ENCODE data around the gene ADAM22. TPM values are rescaled to one million over a fixed set of nuclear protein-coding genes. Genes with fewer than 3 reads are reported as not detected.

The ADAM22 gene
- total RNA-seq, 1 experiment from 2014 or later = 2.1 TPM

- no peak for DNase-seq
- Histone ChIP-seq H3K27me3 (ENCODE audit: control insufficient read depth, insufficient read depth, low read length) (no peaks in the 10 kb centered on the region), H3K4me3 (ENCODE audit: insufficient read depth, low read depth, low read length) (no peak overlapping the region), H3K36me3 (replicated peaks; ENCODE audit: control insufficient read depth, insufficient read depth, low read length) (peaks cover 14% of the 10 kb centered on the region)
Measured at GRCh38 chr7:88204525-88205110, 270.6 kb downstream of the ADAM22 start.

- no peak for DNase-seq
- Histone ChIP-seq H3K27me3 (ENCODE audit: control insufficient read depth, insufficient read depth, low read length) (no peaks in the 10 kb centered on the region), H3K36me3 (replicated peaks; ENCODE audit: control insufficient read depth, insufficient read depth, low read length) (peaks cover 14% of the 10 kb centered on the region), H3K4me3 (ENCODE audit: insufficient read depth, low read depth, low read length) (no peak overlapping the region)
Measured at GRCh38 chr7:88205179-88205578, 271.1 kb downstream of the ADAM22 start.

- no peak for DNase-seq
- H3K36me3 ChIP-seq (replicated peaks; ENCODE audit: control insufficient read depth, insufficient read depth, low read length) = peaks cover 14% of the 10 kb centered on the region
Measured at GRCh38 chr7:88206254-88206653, 272.2 kb downstream of the ADAM22 start.

DNA sequence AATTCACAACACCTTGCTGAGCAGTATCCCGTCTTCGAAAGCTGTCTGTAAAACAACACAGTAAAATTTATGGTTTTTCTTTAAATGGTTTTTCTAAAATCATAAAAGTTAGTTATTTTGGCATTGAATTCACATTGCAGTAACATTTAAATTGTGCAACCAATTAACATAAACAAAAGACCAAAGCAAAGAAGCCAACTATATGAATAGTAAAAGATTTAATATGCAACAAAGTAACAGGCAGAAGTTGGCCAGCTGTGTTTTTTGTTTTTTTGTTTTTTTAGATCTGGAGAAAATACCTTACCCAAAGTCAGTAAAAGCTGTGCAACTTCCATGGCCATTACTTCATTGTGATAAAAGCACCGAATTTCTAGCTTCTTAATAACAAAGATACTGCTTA, 274.5 kb downstream of the ADAM22 start:
- Histone ChIP-seq H3K27me3 (ENCODE audit: control insufficient read depth, insufficient read depth, low read length) (no peaks in the 10 kb centered on the region), H3K36me3 (replicated peaks; ENCODE audit: control insufficient read depth, insufficient read depth, low read length) (peaks cover 16% of the 10 kb centered on the region), H3K4me3 (ENCODE audit: insufficient read depth, low read depth, low read length) (no peak overlapping the region)
- no peak for DNase-seq

More at GRCh38 chr7:88206254-88206653, 272.2 kb downstream of the ADAM22 start:
- no peak overlapping the region for H3K4me3 ChIP-seq (ENCODE audit: insufficient read depth, low read depth, low read length)
- no peaks in the 10 kb centered on the region for H3K27me3 ChIP-seq (ENCODE audit: control insufficient read depth, insufficient read depth, low read length)

- Histone ChIP-seq H3K36me3 (replicated peaks; ENCODE audit: control insufficient read depth, insufficient read depth, low read length) (peaks cover 12% of the 10 kb centered on the region), H3K27me3 (ENCODE audit: control insufficient read depth, insufficient read depth, low read length) (no peaks in the 10 kb centered on the region), H3K4me3 (ENCODE audit: insufficient read depth, low read depth, low read length) (no peak overlapping the region)
- no peak for DNase-seq
Measured at GRCh38 chr7:88212918-88213317, 278.9 kb downstream of the ADAM22 start.

DNA sequence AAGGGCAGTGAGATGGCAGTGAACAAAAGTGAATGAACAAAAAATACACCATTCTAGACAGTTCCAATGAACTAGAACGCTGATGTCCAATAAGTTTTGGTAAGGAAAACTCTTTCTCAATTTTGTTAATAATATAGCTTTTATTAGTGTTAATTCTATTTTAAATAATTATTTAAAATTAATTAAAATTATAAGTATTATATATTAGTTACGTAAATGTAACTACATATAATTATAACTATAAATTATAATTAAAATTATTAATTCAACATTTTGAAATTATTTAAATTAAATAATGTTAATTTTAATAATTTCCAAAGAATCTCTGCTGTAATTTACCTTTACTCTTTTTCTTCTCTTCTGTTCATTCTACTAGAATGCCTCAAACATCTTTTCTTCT, 280.4 kb downstream of the ADAM22 start:
- H3K36me3 ChIP-seq (replicated peaks; ENCODE audit: control insufficient read depth, insufficient read depth, low read length) = peaks cover 5% of the 10 kb centered on the region
- no peak for DNase-seq
- H3K27me3 ChIP-seq (ENCODE audit: control insufficient read depth, insufficient read depth, low read length) = no peaks in the 10 kb centered on the region
- no peak overlapping the region for H3K4me3 ChIP-seq (ENCODE audit: insufficient read depth, low read depth, low read length)

GRCh38 chr7:88215295-88215694, 281.2 kb downstream of the ADAM22 start:
- no peak overlapping the region for H3K4me3 ChIP-seq (ENCODE audit: insufficient read depth, low read depth, low read length)
- no peak for DNase-seq
- H3K36me3 ChIP-seq (replicated peaks; ENCODE audit: control insufficient read depth, insufficient read depth, low read length) = peaks cover 5% of the 10 kb centered on the region
- no peaks in the 10 kb centered on the region for H3K27me3 ChIP-seq (ENCODE audit: control insufficient read depth, insufficient read depth, low read length)

DNA sequence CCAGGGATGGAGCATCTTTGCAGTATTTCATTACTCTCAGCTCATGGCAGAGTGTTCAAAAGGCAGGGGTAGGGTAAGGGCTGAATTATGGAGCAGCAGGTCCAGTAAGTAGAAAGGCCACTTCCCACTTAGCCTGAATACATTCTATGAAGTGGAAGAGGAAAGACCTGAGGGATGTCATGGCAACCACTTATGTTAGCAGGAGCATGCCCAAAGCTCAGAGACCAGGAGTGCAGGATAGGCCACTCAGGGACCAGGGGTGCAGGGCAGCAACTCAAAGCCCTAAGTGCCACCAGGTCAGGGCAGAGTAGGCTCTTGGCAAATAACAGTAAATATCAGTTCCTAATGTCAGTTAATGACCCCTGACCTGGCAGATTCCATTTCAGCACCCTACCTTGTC, 282.2 kb downstream of the ADAM22 start:
- DNase-seq = no peak
- Histone ChIP-seq H3K27me3 (ENCODE audit: control insufficient read depth, insufficient read depth, low read length) (no peaks in the 10 kb centered on the region), H3K4me3 (ENCODE audit: insufficient read depth, low read depth, low read length) (no peak overlapping the region), H3K36me3 (replicated peaks; ENCODE audit: control insufficient read depth, insufficient read depth, low read length) (peaks cover 5% of the 10 kb centered on the region)

DNA sequence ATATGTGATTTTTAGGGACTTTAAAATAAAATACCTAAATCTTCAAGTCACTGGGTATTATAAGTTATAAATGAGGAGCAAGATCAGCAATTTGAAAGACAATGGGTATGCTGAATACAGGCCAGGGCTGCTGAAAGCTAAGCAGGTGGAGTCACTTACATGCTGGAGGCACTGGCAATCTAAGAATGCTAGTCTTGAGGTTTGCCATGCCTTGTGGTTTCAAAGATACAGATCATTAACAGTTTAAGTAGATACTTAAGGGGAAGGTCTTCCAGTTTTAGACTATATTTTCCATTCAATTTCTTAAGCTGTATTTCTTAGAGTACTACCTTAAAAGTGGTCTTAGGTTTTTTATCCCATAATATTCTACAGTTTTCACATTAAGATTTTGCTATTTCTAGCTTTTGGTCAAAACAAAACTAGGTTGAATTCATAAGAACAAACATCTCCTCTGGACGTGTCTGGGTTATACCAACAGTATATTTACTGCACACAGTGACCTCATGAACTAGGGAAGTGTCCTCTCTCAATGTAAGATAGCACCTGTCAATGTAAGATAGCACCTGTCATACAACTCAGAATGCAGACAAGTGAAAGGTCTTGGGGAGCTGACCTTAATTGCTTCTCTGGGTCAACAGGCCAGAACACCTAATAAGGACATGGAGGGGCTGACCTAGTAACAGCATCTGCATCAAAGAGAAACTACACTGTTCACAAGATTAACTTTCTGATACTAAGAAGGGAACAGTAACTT, 283.8 kb downstream of the ADAM22 start:
- H3K4me3 ChIP-seq (ENCODE audit: insufficient read depth, low read depth, low read length) = no peak overlapping the region
- peaks cover 3% of the 10 kb centered on the region for H3K36me3 ChIP-seq (replicated peaks; ENCODE audit: control insufficient read depth, insufficient read depth, low read length)
- DNase-seq = peak; percentile 24
- no peaks in the 10 kb centered on the region for H3K27me3 ChIP-seq (ENCODE audit: control insufficient read depth, insufficient read depth, low read length)

DNA sequence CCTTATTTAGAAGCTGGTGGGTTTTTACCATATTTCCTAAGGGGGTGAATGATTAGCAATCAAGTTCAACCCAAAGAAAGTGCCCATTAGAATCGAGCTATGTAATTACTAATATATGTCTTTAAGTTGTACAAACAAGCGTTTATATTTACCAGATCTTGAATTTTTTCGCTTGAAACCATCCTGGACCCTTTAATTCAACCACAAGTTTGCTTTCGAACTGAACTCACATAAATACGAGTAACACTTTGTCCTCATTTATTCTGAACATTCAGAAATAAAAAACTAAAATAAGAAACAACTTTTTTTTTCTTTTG, 284.3 kb downstream of the ADAM22 start:
- DNase-seq = no peak
- Histone ChIP-seq H3K27me3 (ENCODE audit: control insufficient read depth, insufficient read depth, low read length) (no peaks in the 10 kb centered on the region), H3K4me3 (ENCODE audit: insufficient read depth, low read depth, low read length) (no peak overlapping the region), H3K36me3 (replicated peaks; ENCODE audit: control insufficient read depth, insufficient read depth, low read length) (peaks cover 3% of the 10 kb centered on the region)

GRCh38 chr7:88218836-88219605, 285.0 kb downstream of the ADAM22 start:
- no peaks in the 10 kb centered on the region for H3K27me3 ChIP-seq (ENCODE audit: control insufficient read depth, insufficient read depth, low read length)
- peak; percentile 46 for DNase-seq
- peak overlapping the region; percentile 87 for H3K4me3 ChIP-seq (ENCODE audit: insufficient read depth, low read depth, low read length)
- peaks cover 3% of the 10 kb centered on the region for H3K36me3 ChIP-seq (replicated peaks; ENCODE audit: control insufficient read depth, insufficient read depth, low read length)

DNA sequence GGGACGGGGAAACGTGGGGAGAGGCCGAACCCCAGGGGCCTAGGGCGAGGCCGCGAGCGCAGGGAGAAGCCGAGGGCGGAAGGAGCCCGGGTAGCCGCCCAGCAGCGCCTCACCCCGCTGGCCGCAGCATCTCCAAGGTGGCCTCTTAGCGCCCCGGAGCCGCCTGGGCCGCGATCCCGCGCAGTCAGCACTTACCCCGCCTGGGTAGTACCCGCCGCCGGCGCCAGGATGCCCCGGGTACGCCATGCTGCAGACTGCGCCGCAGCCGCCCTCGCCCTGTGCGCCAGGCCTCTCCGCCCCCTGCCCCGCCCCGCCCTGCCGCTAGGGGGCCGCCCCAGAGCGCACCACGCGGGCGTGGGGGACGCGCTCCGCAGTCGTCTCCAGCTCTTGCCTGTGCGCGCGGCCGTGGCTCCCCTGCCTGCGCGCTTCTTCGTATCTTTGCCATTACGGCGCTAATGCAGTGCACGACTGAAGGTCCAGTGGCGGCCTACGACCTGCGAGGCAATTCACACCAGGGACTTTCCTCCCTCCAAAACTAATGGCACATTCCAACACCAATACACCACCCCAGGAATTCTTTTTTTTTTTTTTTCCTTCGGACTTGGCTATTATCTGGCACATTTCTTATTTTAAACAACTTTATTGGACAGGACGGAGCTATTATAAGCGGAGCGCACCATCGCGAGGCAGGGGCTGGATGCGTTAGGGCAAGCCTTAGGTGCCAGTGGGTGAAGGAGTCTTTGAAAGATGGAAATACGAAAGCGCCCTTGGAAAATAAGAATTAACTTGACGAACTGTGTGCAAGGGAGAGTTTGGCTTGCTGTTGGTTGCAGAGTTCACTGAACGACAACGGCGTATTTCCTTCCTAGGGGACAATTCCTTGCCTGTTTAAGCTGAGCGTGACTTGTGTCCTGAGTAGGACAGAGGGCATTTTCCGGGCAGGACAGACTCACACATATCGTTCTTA, 286.0 kb downstream of the ADAM22 start, which contains the start of gene SRI:
SRI (minus strand) TSS at position 258 of the 967 bp plus-strand sequence; CDS start at position 246, 12 bp downstream.
- H3K27me3 ChIP-seq (ENCODE audit: control insufficient read depth, insufficient read depth, low read length) = no peaks in the 10 kb centered on the region
- DNase-seq = peak; percentile 93
- H3K36me3 ChIP-seq (replicated peaks; ENCODE audit: control insufficient read depth, insufficient read depth, low read length) = peaks cover 3% of the 10 kb centered on the region
- H3K4me3 ChIP-seq (ENCODE audit: insufficient read depth, low read depth, low read length) = peak within 1 kb of the TSS; percentile 87

- Histone ChIP-seq H3K27me3 (ENCODE audit: control insufficient read depth, insufficient read depth, low read length) (no peaks in the 10 kb centered on the region), H3K36me3 (replicated peaks; ENCODE audit: control insufficient read depth, insufficient read depth, low read length) (no peaks in the 10 kb centered on the region), H3K4me3 (ENCODE audit: insufficient read depth, low read depth, low read length) (no peak overlapping the region)
- DNase-seq = no peak
Measured at GRCh38 chr7:88223265-88223664, 289.2 kb downstream of the ADAM22 start.

All from H7 (cell line).